H1 (cell line): ENCODE measurements around the gene KRT80. TPM values are rescaled to one million over a fixed set of nuclear protein-coding genes. Genes with fewer than 3 reads are reported as not detected.

Source experiments
- SAP30 ChIP-seq: fragments of 300-600 bp; sonication (generic); IDR thresholded peaks from 2 replicates; pipeline ENCODE4 v1.7.1; 2012; ENCODE audit warnings: low read length, moderate library complexity, mild to moderate bottlenecking, inconsistent platforms; ENCODE audit not compliant: insufficient read depth, insufficient replicate concordance
- SUZ12 ChIP-seq: fragments of 200-600 bp; sonication (generic); IDR thresholded peaks from 2 replicates; pipeline ENCODE4 v1.6.1; 2012; ENCODE audit warnings: mild to moderate bottlenecking, inconsistent platforms, low read length, moderate library complexity, mixed read lengths
- polyA plus RNA-seq, 7 experiments: library from polyadenylated mRNA; depleted of rRNA in 3 of 7; stranded (reverse) in 5 of 7; unstranded in 2 of 7; fragments of >200 nt in 5 of 7; fragments of 200-250 nt in 2 of 7; gene quantifications; 1 replicate in 5 of 7; 2 replicates in 1 of 7; 4 replicates in 1 of 7; pipeline versions ENCODE4 v1.2.1 to v1.2.3, GENCODE V29; 2011 to 2013; ENCODE audit warnings: missing spikeins in 2 of 7, mixed read lengths in 2 of 7
- total RNA-seq: library from RNA; stranded (reverse); fragmentation: NEBNext Ultra II Directional; extraction: Animal tissue kit (Norgen Biotek cat#: 25700); gene quantifications from 2 replicates; pipeline ENCODE4 v1.2.1, GENCODE V29; 2021

The KRT80 gene
- total and polyA plus RNA-seq, 2 of the 8 experiments (the other 6 are each of a cell fraction or from before 2014, with no cell fraction given): 0.05 TPM; not detected in 1

DNA sequence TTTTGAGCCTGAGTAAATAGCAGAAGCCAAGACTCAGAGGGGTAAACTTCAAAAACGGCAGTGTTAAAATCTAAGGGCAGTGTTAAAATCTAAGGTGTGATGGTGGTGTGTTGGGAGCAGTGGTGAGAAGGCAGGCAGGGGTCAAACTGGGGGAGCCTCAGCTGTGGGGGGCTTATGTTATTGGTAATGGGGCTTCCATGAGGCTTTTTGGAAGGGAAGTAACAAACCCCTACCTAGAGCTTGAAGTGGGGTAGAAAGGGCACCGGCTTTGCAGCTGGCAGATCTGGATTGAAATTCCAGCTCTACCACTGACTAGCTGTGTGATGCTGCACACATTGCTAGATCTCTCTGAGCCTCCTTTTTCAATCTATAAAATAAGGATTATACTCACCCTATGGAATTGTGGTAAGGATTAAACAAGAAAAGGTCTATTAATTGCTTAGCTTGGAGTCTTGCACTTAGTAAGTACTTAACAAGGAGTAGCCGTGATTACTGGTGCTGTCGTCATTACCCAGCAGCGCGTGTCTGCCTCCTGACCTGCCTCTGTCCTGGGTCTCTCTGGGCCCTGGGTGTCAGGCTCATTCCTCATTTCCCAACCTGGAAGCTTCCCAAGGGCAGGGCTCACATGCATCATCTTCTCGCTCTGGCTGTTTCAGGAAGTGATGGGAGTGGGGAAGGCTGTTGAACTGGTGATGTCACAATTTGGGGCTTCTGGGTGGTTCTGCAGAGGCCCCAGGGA, 18.5 kb upstream of the KRT80 start (continued):
- no peak for TF ChIP-seq SAP30
- no peak for TF ChIP-seq SUZ12
